Liver (tissue), 3 donors: Measurements from ENCODE around the gene SEMA3G.

Experiments
- EGR1 ChIP-seq, 2 donors: IDR thresholded peaks; 2 replicates each; pipeline ENCODE4 v1.6.1; 2016 to 2018; ENCODE audit warnings: antibody characterized with exemption in 2 of 2, low read depth in 2 of 2
- JUND ChIP-seq, 2 donors: IDR thresholded peaks; 2 replicates each; pipeline ENCODE4 v1.6.1; 2016; ENCODE audit warnings: antibody characterized with exemption in 2 of 2
- NR2F2 ChIP-seq: IDR thresholded peaks from 2 replicates; pipeline ENCODE4 v1.6.1; 2016; ENCODE audit warnings: antibody characterized with exemption
- RXRA ChIP-seq, 2 donors: IDR thresholded peaks; 2 replicates each; pipeline ENCODE4 v1.6.1; 2017 to 2018; ENCODE audit warnings: antibody characterized with exemption in 2 of 2, mild to moderate bottlenecking in 1 of 2
- TF ChIP-seq, protein P1 (sequence below): fragments of 150-350 bp; IDR thresholded peaks from 2 replicates; pipeline ENCODE4 v1.5.1; 2017; ENCODE audit warnings: improper control_type of control experiment, low read depth, low read length; ENCODE audit not compliant: missing input control
- TF ChIP-seq, protein P2 (sequence below): IDR thresholded peaks from 2 replicates; pipeline ENCODE4 v1.6.1; 2016; ENCODE audit warnings: antibody characterized with exemption, mild to moderate bottlenecking
- TF ChIP-seq, protein P3 (sequence below): IDR thresholded peaks from 2 replicates; pipeline ENCODE4 v1.6.1; 2016; ENCODE audit warnings: antibody characterized with exemption
- donor health status: healthy.
- donor health status: healthy.

DNA sequence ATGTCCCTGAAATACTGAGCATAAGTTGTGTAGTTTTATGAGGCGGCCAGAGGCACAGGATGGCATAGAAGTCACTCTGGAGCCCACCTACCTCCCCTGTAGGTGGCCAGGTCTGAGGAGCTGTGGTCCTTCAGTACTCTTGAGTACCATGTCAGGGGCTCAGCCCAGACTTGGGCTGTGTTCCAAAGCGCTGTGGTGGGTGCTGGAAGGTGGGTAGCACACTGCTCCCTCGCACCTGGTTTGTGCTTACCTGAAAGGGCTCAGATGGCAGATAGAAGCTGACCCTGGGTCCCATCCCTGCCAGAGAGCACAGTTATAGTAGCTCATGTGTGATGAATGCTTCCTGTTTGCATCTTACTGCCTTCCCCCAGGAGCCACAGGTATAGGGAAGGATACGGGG, 26.0 kb upstream of the SEMA3G start:
- TF ChIP-seq, protein P1, sequence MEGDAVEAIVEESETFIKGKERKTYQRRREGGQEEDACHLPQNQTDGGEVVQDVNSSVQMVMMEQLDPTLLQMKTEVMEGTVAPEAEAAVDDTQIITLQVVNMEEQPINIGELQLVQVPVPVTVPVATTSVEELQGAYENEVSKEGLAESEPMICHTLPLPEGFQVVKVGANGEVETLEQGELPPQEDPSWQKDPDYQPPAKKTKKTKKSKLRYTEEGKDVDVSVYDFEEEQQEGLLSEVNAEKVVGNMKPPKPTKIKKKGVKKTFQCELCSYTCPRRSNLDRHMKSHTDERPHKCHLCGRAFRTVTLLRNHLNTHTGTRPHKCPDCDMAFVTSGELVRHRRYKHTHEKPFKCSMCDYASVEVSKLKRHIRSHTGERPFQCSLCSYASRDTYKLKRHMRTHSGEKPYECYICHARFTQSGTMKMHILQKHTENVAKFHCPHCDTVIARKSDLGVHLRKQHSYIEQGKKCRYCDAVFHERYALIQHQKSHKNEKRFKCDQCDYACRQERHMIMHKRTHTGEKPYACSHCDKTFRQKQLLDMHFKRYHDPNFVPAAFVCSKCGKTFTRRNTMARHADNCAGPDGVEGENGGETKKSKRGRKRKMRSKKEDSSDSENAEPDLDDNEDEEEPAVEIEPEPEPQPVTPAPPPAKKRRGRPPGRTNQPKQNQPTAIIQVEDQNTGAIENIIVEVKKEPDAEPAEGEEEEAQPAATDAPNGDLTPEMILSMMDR = no peak
- no peak for TF ChIP-seq EGR1 (IDR thresholded peaks at IDR 0.05; ENCODE audit: low read depth in 2 of 2)
- TF ChIP-seq, protein P2, sequence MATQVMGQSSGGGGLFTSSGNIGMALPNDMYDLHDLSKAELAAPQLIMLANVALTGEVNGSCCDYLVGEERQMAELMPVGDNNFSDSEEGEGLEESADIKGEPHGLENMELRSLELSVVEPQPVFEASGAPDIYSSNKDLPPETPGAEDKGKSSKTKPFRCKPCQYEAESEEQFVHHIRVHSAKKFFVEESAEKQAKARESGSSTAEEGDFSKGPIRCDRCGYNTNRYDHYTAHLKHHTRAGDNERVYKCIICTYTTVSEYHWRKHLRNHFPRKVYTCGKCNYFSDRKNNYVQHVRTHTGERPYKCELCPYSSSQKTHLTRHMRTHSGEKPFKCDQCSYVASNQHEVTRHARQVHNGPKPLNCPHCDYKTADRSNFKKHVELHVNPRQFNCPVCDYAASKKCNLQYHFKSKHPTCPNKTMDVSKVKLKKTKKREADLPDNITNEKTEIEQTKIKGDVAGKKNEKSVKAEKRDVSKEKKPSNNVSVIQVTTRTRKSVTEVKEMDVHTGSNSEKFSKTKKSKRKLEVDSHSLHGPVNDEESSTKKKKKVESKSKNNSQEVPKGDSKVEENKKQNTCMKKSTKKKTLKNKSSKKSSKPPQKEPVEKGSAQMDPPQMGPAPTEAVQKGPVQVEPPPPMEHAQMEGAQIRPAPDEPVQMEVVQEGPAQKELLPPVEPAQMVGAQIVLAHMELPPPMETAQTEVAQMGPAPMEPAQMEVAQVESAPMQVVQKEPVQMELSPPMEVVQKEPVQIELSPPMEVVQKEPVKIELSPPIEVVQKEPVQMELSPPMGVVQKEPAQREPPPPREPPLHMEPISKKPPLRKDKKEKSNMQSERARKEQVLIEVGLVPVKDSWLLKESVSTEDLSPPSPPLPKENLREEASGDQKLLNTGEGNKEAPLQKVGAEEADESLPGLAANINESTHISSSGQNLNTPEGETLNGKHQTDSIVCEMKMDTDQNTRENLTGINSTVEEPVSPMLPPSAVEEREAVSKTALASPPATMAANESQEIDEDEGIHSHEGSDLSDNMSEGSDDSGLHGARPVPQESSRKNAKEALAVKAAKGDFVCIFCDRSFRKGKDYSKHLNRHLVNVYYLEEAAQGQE = no peak
- no peak for TF ChIP-seq RXRA (IDR thresholded peaks at IDR 0.05)
- TF ChIP-seq JUND (IDR thresholded peaks at IDR 0.05) = no peak
- TF ChIP-seq, protein P3, sequence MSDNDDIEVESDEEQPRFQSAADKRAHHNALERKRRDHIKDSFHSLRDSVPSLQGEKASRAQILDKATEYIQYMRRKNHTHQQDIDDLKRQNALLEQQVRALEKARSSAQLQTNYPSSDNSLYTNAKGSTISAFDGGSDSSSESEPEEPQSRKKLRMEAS = no peak
- TF ChIP-seq NR2F2 = no peak
